SU-DHL-6 (cell line): ENCODE measurements around the gene CTXN3.

Experiments
- H2AFZ ChIP-seq: fragments of 200-600 bp; sonication (generic); 2 replicates; pipeline ENCODE4 v1.6.1; 2014; ENCODE audit warnings: low read depth, mild to moderate bottlenecking, moderate library complexity, mixed read lengths, antibody characterized with exemption, low read length; ENCODE audit not compliant: severe bottlenecking
- H3F3A ChIP-seq: fragments of 200-600 bp; shearing (Covaris generic); 2 replicates; pipeline ENCODE4 v1.6.0; 2016; ENCODE audit warnings: antibody characterized with exemption, mild to moderate bottlenecking; ENCODE audit not compliant: insufficient read depth
- H3K27ac ChIP-seq: fragments of 200-600 bp; sonication (generic); 2 replicates; pipeline ENCODE4 v1.5.1; 2016; ENCODE audit warnings: low read depth, mild to moderate bottlenecking, low read length, moderate library complexity, mixed read lengths
- H3K27me3 ChIP-seq: fragments of 200-600 bp; sonication (generic), shearing (Covaris generic); 2 replicates; pipeline ENCODE4 v1.6.0; 2014; ENCODE audit warnings: mild to moderate bottlenecking, low read length
- H3K36me3 ChIP-seq: fragments of 200-600 bp; sonication (generic); 2 replicates; pipeline ENCODE4 v1.6.1; 2014; ENCODE audit warnings: mild to moderate bottlenecking, low read length, mixed read lengths
- H3K4me2 ChIP-seq: fragments of 300-600, 200-600 bp; shearing (Covaris generic), sonication (generic); 2 replicates; pipeline ENCODE4 v1.6.0; 2014; ENCODE audit warnings: low read length, low read depth, mild to moderate bottlenecking; ENCODE audit not compliant: poor library complexity, severe bottlenecking
- H3K4me3 ChIP-seq: fragments of 200-600 bp; sonication (generic); 2 replicates; pipeline ENCODE4 v1.5.1; 2014; ENCODE audit warnings: antibody characterized with exemption, low read length, mild to moderate bottlenecking, mixed read lengths; ENCODE audit not compliant: insufficient read depth, poor library complexity, severe bottlenecking
- H3K79me2 ChIP-seq: fragments of 200-600 bp; sonication (generic); 2 replicates; pipeline ENCODE4 v1.6.1; 2014; ENCODE audit warnings: mild to moderate bottlenecking, low read length, moderate library complexity; ENCODE audit not compliant: insufficient read depth
- H3K9ac ChIP-seq: fragments of 200-600 bp; sonication (generic); 2 replicates; pipeline ENCODE4 v1.7.0; 2014; ENCODE audit warnings: mild to moderate bottlenecking, low read length
- H3K9me2 ChIP-seq: fragments of 200-600 bp; sonication (generic); replicated peaks from 2 replicates; pipeline ENCODE4 v1.6.1; 2014; ENCODE audit warnings: low read length; ENCODE audit not compliant: insufficient read depth
- H3K9me3 ChIP-seq: fragments of 200-600 bp; sonication (generic); 2 replicates; pipeline ENCODE4 v1.6.1; 2014; ENCODE audit warnings: low read length, mixed read lengths; ENCODE audit not compliant: insufficient read depth
- H4K20me1 ChIP-seq: fragments of 200-600 bp; sonication (generic); 2 replicates; pipeline ENCODE4 v1.6.1; 2014; ENCODE audit warnings: low read depth, mild to moderate bottlenecking, antibody characterized with exemption, low read length, moderate library complexity, mixed read lengths
- CTCF ChIP-seq: fragments of 200-600 bp; sonication (generic); IDR thresholded peaks from one replicate; pipeline ENCODE4 v1.5.1; 2017; ENCODE audit warnings: antibody characterized with exemption, mild to moderate bottlenecking, low read length, moderate library complexity; ENCODE audit not compliant: insufficient read depth, poor library complexity, severe bottlenecking
- EZH2phosphoT487 ChIP-seq: fragments of 200-600 bp; sonication (generic), shearing (Covaris generic); conservative IDR thresholded peaks from 2 replicates; pipeline ENCODE4 v1.6.1; 2018; ENCODE audit warnings: mild to moderate bottlenecking, antibody characterized with exemption, low read length, moderate library complexity, mixed read lengths

The CTXN3 gene

GRCh38 chr5:127685662-127686061 is 36.8 kb downstream of the CTXN3 start:
- TF ChIP-seq EZH2phosphoT487: no peak
- no peak for TF ChIP-seq CTCF
- no peak overlapping the region for H2AFZ ChIP-seq
- no peak overlapping the region for H3K9ac ChIP-seq
- H3K9me2 ChIP-seq: no peaks in the 10 kb centered on the region
- no peaks in the 10 kb centered on the region for H3K27me3 ChIP-seq
- no peaks in the 10 kb centered on the region for H4K20me1 ChIP-seq
- H3F3A ChIP-seq: no peaks in the 10 kb centered on the region
- H3K27ac ChIP-seq: no peak overlapping the region
- no peak overlapping the region for H3K4me2 ChIP-seq
- no peaks in the 10 kb centered on the region for H3K9me3 ChIP-seq
- H3K79me2 ChIP-seq: no peaks in the 10 kb centered on the region
- no peak overlapping the region for H3K4me3 ChIP-seq
- H3K36me3 ChIP-seq: no peaks in the 10 kb centered on the region

GRCh38 chr5:127686424-127686823 is 37.5 kb downstream of the CTXN3 start:
- no peaks in the 10 kb centered on the region for H3K36me3 ChIP-seq

GRCh38 chr5:127694518-127695171 is 45.8 kb downstream of the CTXN3 start:
- Histone ChIP-seq H4K20me1 (no peaks in the 10 kb centered on the region), H3K27ac (no peak overlapping the region), H3F3A (no peaks in the 10 kb centered on the region), H3K79me2 (no peaks in the 10 kb centered on the region), H3K27me3 (no peaks in the 10 kb centered on the region), H3K9me2 (no peaks in the 10 kb centered on the region), H3K36me3 (no peaks in the 10 kb centered on the region), H2AFZ (no peak overlapping the region), H3K4me3 (no peak overlapping the region), H3K4me2 (no peak overlapping the region), H3K9ac (no peak overlapping the region), H3K9me3 (no peaks in the 10 kb centered on the region)
- TF ChIP-seq EZH2phosphoT487: no peak
- no peak for TF ChIP-seq CTCF

More at GRCh38 chr5:127686424-127686823, 37.5 kb downstream of the CTXN3 start:
- no peak overlapping the region for H3K4me2 ChIP-seq
- H3K9me3 ChIP-seq: no peaks in the 10 kb centered on the region
- H3K79me2 ChIP-seq: no peaks in the 10 kb centered on the region
- no peaks in the 10 kb centered on the region for H3F3A ChIP-seq
- no peak for TF ChIP-seq CTCF
- no peak for TF ChIP-seq EZH2phosphoT487
- no peak overlapping the region for H2AFZ ChIP-seq
- H4K20me1 ChIP-seq: no peaks in the 10 kb centered on the region
- no peak overlapping the region for H3K9ac ChIP-seq
- no peaks in the 10 kb centered on the region for H3K27me3 ChIP-seq
- H3K4me3 ChIP-seq: no peak overlapping the region
- H3K9me2 ChIP-seq: no peaks in the 10 kb centered on the region
- H3K27ac ChIP-seq: no peak overlapping the region
